ENCODE data around the gene PVALEF. TPM values are rescaled to one million over a fixed set of nuclear protein-coding genes. Genes with fewer than 3 reads are reported as not detected.

The PVALEF gene
- total RNA-seq, 1 experiment from 2014 or later = not detected

GRCh38 chr17:81219476-81220180 is 54.3 kb downstream of the PVALEF start:
- in situ Hi-C loops (cut with HindIII; ENCODE audit: low pct_unique_long_range_greater_than_20kb, low sequenced_read_pairs) = no loop called here
- DNase-seq (ENCODE audit: low read depth, low spot score) = no peak
- no peaks in the 10 kb centered on the region for H3K36me3 ChIP-seq (ENCODE audit: control insufficient read depth, insufficient read depth, low read length)
- no peaks in the 10 kb centered on the region for H3K9me3 ChIP-seq (ENCODE audit: control insufficient read depth, insufficient read depth, low read depth, low read length)
- no peak overlapping the region for H3K27ac ChIP-seq (ENCODE audit: low read length)
- no TSS peak for BruUV-seq (replicated peaks)
- ATAC-seq = no peak
- ChIA-PET POLR2A (no interaction called here), CTCF (no interaction called here)
- no peak overlapping the region for H3K4me3 ChIP-seq (ENCODE audit: low read depth in 2 of 2, low read length in 2 of 2)
- no peaks in the 10 kb centered on the region for H3K27me3 ChIP-seq (ENCODE audit: control insufficient read depth, insufficient read depth, low read length)
- peaks cover 13% of the 10 kb centered on the region for H3K4me1 ChIP-seq (ENCODE audit: control insufficient read depth, insufficient read depth, low read length)
- intact Hi-C loops (cut with micrococcal nuclease; ENCODE audit: unreplicated experiment) = no loop called here
- TF ChIP-seq SIN3A (IDR thresholded peaks at IDR 0.05; ENCODE audit: borderline replicate concordance, insufficient read depth, low read depth, low read length) = no peak
- TF ChIP-seq, protein P1, sequence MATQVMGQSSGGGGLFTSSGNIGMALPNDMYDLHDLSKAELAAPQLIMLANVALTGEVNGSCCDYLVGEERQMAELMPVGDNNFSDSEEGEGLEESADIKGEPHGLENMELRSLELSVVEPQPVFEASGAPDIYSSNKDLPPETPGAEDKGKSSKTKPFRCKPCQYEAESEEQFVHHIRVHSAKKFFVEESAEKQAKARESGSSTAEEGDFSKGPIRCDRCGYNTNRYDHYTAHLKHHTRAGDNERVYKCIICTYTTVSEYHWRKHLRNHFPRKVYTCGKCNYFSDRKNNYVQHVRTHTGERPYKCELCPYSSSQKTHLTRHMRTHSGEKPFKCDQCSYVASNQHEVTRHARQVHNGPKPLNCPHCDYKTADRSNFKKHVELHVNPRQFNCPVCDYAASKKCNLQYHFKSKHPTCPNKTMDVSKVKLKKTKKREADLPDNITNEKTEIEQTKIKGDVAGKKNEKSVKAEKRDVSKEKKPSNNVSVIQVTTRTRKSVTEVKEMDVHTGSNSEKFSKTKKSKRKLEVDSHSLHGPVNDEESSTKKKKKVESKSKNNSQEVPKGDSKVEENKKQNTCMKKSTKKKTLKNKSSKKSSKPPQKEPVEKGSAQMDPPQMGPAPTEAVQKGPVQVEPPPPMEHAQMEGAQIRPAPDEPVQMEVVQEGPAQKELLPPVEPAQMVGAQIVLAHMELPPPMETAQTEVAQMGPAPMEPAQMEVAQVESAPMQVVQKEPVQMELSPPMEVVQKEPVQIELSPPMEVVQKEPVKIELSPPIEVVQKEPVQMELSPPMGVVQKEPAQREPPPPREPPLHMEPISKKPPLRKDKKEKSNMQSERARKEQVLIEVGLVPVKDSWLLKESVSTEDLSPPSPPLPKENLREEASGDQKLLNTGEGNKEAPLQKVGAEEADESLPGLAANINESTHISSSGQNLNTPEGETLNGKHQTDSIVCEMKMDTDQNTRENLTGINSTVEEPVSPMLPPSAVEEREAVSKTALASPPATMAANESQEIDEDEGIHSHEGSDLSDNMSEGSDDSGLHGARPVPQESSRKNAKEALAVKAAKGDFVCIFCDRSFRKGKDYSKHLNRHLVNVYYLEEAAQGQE (IDR thresholded peaks at IDR 0.05; ENCODE audit: insufficient read depth in 1 of 2, low read depth in 2 of 2, low read length in 1 of 2) = no peak
- no peak for TF ChIP-seq TCF7L2 (IDR thresholded peaks at IDR 0.05; ENCODE audit: low read depth, low read length)
- TF ChIP-seq, protein P2, sequence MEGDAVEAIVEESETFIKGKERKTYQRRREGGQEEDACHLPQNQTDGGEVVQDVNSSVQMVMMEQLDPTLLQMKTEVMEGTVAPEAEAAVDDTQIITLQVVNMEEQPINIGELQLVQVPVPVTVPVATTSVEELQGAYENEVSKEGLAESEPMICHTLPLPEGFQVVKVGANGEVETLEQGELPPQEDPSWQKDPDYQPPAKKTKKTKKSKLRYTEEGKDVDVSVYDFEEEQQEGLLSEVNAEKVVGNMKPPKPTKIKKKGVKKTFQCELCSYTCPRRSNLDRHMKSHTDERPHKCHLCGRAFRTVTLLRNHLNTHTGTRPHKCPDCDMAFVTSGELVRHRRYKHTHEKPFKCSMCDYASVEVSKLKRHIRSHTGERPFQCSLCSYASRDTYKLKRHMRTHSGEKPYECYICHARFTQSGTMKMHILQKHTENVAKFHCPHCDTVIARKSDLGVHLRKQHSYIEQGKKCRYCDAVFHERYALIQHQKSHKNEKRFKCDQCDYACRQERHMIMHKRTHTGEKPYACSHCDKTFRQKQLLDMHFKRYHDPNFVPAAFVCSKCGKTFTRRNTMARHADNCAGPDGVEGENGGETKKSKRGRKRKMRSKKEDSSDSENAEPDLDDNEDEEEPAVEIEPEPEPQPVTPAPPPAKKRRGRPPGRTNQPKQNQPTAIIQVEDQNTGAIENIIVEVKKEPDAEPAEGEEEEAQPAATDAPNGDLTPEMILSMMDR (IDR thresholded peaks at IDR 0.05) = no peak
- TF ChIP-seq POLR2AphosphoS5 (IDR thresholded peaks at IDR 0.05; ENCODE audit: low read depth, low read length) = no peak

- Histone ChIP-seq H3K9me3 (ENCODE audit: control insufficient read depth, insufficient read depth, low read depth, low read length) (no peaks in the 10 kb centered on the region), H3K4me3 (ENCODE audit: low read depth in 2 of 2, low read length in 2 of 2) (peak overlapping the region; percentile 76 to 81), H3K4me1 (ENCODE audit: control insufficient read depth, insufficient read depth, low read length) (peaks cover 13% of the 10 kb centered on the region), H3K36me3 (ENCODE audit: control insufficient read depth, insufficient read depth, low read length) (no peaks in the 10 kb centered on the region), H3K27ac (ENCODE audit: low read length) (no peak overlapping the region; the same call in 1 of the 2 replicates), H3K27me3 (ENCODE audit: control insufficient read depth, insufficient read depth, low read length) (no peaks in the 10 kb centered on the region)
- intact Hi-C loops (cut with micrococcal nuclease; ENCODE audit: unreplicated experiment) = no loop called here
- no TSS peak for BruUV-seq (replicated peaks)
- in situ Hi-C loops (cut with HindIII; ENCODE audit: low pct_unique_long_range_greater_than_20kb, low sequenced_read_pairs) = no loop called here
- ChIA-PET CTCF (interaction anchor here (0.7 kb wide), 1 partner anchor 78 kb away, joined by 3 read pairs; no protein-coding TSS in a partner anchor), POLR2A (no interaction called here)
- TF ChIP-seq TCF7L2 (IDR thresholded peaks at IDR 0.05; ENCODE audit: low read depth, low read length) = no peak
- no peak for DNase-seq (ENCODE audit: low read depth, low spot score)
- no peak for ATAC-seq
These were observed 56.1 kb downstream of the PVALEF start for GRCh38 chr17:81221371-81221841.

Data from Panc1 (cell line).